MM.1S (cell line): ENCODE data around the gene KANSL3.
A peak's percentile ranks its signal among the peaks of the same experiment; 100 is the strongest.

Experiments
- DNase-seq: peaks from one replicate; pipeline ENCODE4 v3.0.0-alpha.2; 2015
- H2AFZ ChIP-seq: fragments of 300-600 bp; sonication (generic); 2 replicates; pipeline ENCODE4 v1.6.0; 2016; ENCODE audit warnings: antibody characterized with exemption, low read length
- H3F3A ChIP-seq: fragments of 300-600 bp; sonication (generic); 2 replicates; pipeline ENCODE4 v1.6.1; 2016; ENCODE audit warnings: mild to moderate bottlenecking, antibody characterized with exemption, low read length, moderate library complexity, mixed read lengths; ENCODE audit not compliant: insufficient read depth
- H3K27ac ChIP-seq: fragments of 300-600 bp; sonication (generic); 2 replicates; pipeline ENCODE4 v1.5.1; 2016; ENCODE audit warnings: mild to moderate bottlenecking, low read length
- H3K27me3 ChIP-seq: fragments of 300-600 bp; sonication (generic); replicated peaks from 2 replicates; pipeline ENCODE4 v1.6.0; 2016; ENCODE audit warnings: low read length; ENCODE audit not compliant: insufficient read depth
- H3K36me3 ChIP-seq: fragments of 300-600 bp; sonication (generic); replicated peaks from 2 replicates; pipeline ENCODE4 v1.6.1; 2016; ENCODE audit warnings: mild to moderate bottlenecking, low read length, mixed read lengths; ENCODE audit not compliant: insufficient read depth
- H3K4me1 ChIP-seq: fragments of 300-600 bp; sonication (generic); 2 replicates; pipeline ENCODE4 v1.6.1; 2016; ENCODE audit warnings: low read length, mixed read lengths
- H3K4me2 ChIP-seq: fragments of 300-600 bp; sonication (generic); 2 replicates; pipeline ENCODE4 v1.6.0; 2016; ENCODE audit warnings: low read depth, low read length
- H3K4me3 ChIP-seq: fragments of 300-600 bp; sonication (generic); 2 replicates; pipeline ENCODE4 v1.5.1; 2016; ENCODE audit warnings: low read length, mixed read lengths
- H3K79me2 ChIP-seq: fragments of 300-600 bp; sonication (generic); 2 replicates; pipeline ENCODE4 v1.6.1; 2016; ENCODE audit warnings: mixed run types, low read length, mixed read lengths
- H3K9ac ChIP-seq: fragments of 300-600 bp; sonication (generic); 2 replicates; pipeline ENCODE4 v1.6.1; 2016; ENCODE audit warnings: low read length, mixed read lengths
- H3K9me2 ChIP-seq: fragments of 300-600 bp; sonication (generic); replicated peaks from 2 replicates; pipeline ENCODE4 v1.6.1; 2016; ENCODE audit warnings: mild to moderate bottlenecking, low read length, mixed read lengths; ENCODE audit not compliant: insufficient read depth
- H3K9me3 ChIP-seq: fragments of 300-600 bp; sonication (generic); replicated peaks from 2 replicates; pipeline ENCODE4 v1.6.1; 2016; ENCODE audit warnings: mild to moderate bottlenecking, low read length, mixed read lengths; ENCODE audit not compliant: insufficient read depth
- H4K20me1 ChIP-seq: fragments of 300-600 bp; sonication (generic); 2 replicates; pipeline ENCODE4 v1.6.1; 2016; ENCODE audit warnings: mild to moderate bottlenecking, low read length, moderate library complexity, mixed read lengths; ENCODE audit not compliant: insufficient read depth
- CTCF ChIP-seq: fragments of 300-600 bp; sonication (generic); IDR thresholded peaks from 2 replicates; pipeline ENCODE4 v1.5.1; 2016; ENCODE audit warnings: antibody characterized with exemption, low read length, mixed read lengths
- EZH2 ChIP-seq: fragments of 300-600 bp; sonication (generic); optimal IDR thresholded peaks from 2 replicates; pipeline ENCODE3; 2017; ENCODE audit warnings: low read depth, mild to moderate bottlenecking, antibody characterized with exemption, low read length, mixed read lengths
- EZH2phosphoT487 ChIP-seq: fragments of 300-600 bp; sonication (generic); IDR thresholded peaks from 2 replicates; pipeline ENCODE4 v1.6.1; 2018; ENCODE audit warnings: antibody characterized with exemption, low read length

Gene KANSL3

GRCh38 chr2:96550787-96551604 is 87.1 kb downstream of the KANSL3 start:
- H3K4me1 ChIP-seq = peaks cover 26% of the 10 kb centered on the region
- H3K9ac ChIP-seq = no peak overlapping the region
- H3K4me3 ChIP-seq = no peak overlapping the region
- H3F3A ChIP-seq = peaks cover 88% of the 10 kb centered on the region
- no peaks in the 10 kb centered on the region for H3K9me2 ChIP-seq
- TF ChIP-seq EZH2phosphoT487 (no peak), CTCF (no peak), EZH2 (no peak)
- peak overlapping the region; percentile 8; the same call in 1 of the 2 replicates for H3K27ac ChIP-seq
- H4K20me1 ChIP-seq = peaks cover 65% of the 10 kb centered on the region
- peaks cover 32% of the 10 kb centered on the region for H3K36me3 ChIP-seq
- no peak overlapping the region for H3K4me2 ChIP-seq
- H3K27me3 ChIP-seq = no peaks in the 10 kb centered on the region
- no peak overlapping the region for H2AFZ ChIP-seq
- peaks cover 46% of the 10 kb centered on the region for H3K79me2 ChIP-seq
- DNase-seq = no peak
- no peaks in the 10 kb centered on the region for H3K9me3 ChIP-seq

DNA sequence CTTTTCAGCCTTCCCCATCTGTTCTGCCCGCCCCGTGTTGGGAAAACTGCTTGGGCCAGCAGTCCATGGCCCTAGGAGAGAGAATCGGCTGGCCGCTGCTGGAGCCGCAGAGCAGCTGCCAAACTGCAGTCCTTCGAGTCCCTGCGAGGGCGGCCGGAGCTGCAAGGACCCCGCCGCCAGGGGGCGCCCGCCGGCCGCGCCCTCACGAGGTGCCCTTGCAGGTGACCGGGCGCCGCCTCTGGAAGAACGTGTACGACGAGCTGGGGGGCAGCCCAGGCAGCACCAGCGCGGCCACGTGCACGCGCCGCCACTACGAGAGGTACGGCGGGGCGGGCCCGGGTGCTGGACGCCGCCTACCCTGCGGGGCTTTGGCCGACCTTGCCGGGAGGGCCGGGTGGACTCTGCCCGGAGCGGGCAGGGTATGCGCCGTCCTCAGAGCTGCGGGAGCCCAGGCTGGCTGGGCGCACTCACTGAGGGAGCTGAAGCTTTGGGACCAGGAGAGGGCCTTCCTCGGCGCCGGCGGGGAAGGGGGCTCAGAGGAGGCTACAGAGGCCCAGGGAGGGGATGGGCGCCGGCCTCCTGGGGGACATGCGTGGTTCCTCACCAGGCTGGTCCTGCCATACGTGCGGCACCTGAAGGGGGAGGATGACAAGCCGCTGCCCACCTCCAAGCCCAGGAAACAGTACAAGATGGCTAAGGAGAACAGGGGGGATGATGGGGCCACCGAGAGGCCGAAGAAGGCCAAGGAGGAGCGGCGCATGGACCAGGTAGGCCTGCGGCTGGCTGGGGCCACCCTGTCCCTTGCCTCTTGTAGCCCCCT is 87.9 kb downstream of the KANSL3 start:
- H3K4me2 ChIP-seq = no peak overlapping the region
- TF ChIP-seq CTCF = peak; percentile 53
- no peak for TF ChIP-seq EZH2
- TF ChIP-seq EZH2phosphoT487 = no peak
- H4K20me1 ChIP-seq = peaks cover 69% of the 10 kb centered on the region
- H3K4me1 ChIP-seq = peaks cover 33% of the 10 kb centered on the region
- no peaks in the 10 kb centered on the region for H3K9me3 ChIP-seq
- no peaks in the 10 kb centered on the region for H3K9me2 ChIP-seq
- no peak overlapping the region for H3K9ac ChIP-seq
- peaks cover 32% of the 10 kb centered on the region for H3K36me3 ChIP-seq
- H3K79me2 ChIP-seq = peaks cover 54% of the 10 kb centered on the region
- no peak overlapping the region for H2AFZ ChIP-seq
- DNase-seq = no peak
- peaks cover 93% of the 10 kb centered on the region for H3F3A ChIP-seq
- H3K4me3 ChIP-seq = no peak overlapping the region
- H3K27ac ChIP-seq = peak overlapping the region; percentile 28; the same call in 1 of the 2 replicates
- no peaks in the 10 kb centered on the region for H3K27me3 ChIP-seq

DNA sequence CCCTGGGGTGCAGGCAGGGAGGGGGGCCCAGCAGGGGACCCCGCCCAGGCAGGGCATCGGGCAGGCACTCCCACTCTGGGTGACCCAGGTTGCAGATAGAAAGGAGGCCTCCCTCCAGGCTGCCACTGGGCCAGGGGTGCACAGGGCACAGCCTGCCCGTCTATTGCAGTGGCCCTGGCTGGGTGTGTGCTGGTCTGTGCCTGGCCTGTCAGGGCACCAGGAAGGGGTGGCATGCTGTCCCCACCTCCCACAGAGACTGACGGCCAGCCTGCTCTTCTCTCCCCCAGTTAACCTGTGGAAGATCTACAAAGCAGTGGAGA is 88.7 kb downstream of the KANSL3 start:
- Histone ChIP-seq H3K36me3 (peaks cover 32% of the 10 kb centered on the region), H3F3A (peaks cover 92% of the 10 kb centered on the region), H3K27me3 (no peaks in the 10 kb centered on the region), H3K4me2 (no peak overlapping the region), H3K4me3 (no peak overlapping the region), H3K9me3 (no peaks in the 10 kb centered on the region), H4K20me1 (peaks cover 77% of the 10 kb centered on the region), H3K9ac (no peak overlapping the region), H3K4me1 (peaks cover 40% of the 10 kb centered on the region), H3K9me2 (no peaks in the 10 kb centered on the region), H2AFZ (no peak overlapping the region), H3K79me2 (peaks cover 61% of the 10 kb centered on the region), H3K27ac (peak overlapping the region; percentile 28; the same call in 1 of the 2 replicates)
- TF ChIP-seq EZH2 = no peak
- TF ChIP-seq CTCF = no peak
- TF ChIP-seq EZH2phosphoT487 = no peak
- DNase-seq = no peak
